Lower lobe of right lung (tissue), 2 donors: ENCODE measurements around the gene PRR13. TPM values are rescaled to one million over a fixed set of nuclear protein-coding genes. Genes with fewer than 3 reads are reported as not detected.

Experiments used
- ATAC-seq, 2 donors: fragments of 200-7000 bp; cut with Tn5 transposase; one replicate each; pipeline ENCODE4 v1.9.1; 2020 to 2022; ENCODE audit warnings: mild to moderate bottlenecking in 2 of 2, moderate library complexity in 2 of 2
- DNase-seq: peaks from one replicate; pipeline ENCODE4 v3.0.0-alpha.2; 2020
- H3K27ac ChIP-seq: fragments of 200-600 bp; one replicate; pipeline ENCODE4 v1.8.0; 2022
- H3K27me3 ChIP-seq: fragments of 200-600 bp; one replicate; pipeline ENCODE4 v1.8.0; 2022; ENCODE audit warnings: low read depth
- H3K36me3 ChIP-seq: fragments of 200-600 bp; one replicate; pipeline ENCODE4 v1.8.0; 2022; ENCODE audit warnings: mild to moderate bottlenecking
- H3K4me1 ChIP-seq: fragments of 200-600 bp; one replicate; pipeline ENCODE4 v1.8.0; 2022
- H3K4me3 ChIP-seq: fragments of 200-600 bp; one replicate; pipeline ENCODE4 v1.8.0; 2022; ENCODE audit warnings: mild to moderate bottlenecking
- H3K9me3 ChIP-seq: fragments of 200-600 bp; one replicate; pipeline ENCODE4 v1.8.0; 2022
- CTCF ChIP-seq: fragments of 200-600 bp; IDR thresholded peaks from one replicate; pipeline ENCODE4 v1.8.0; 2022; ENCODE audit warnings: antibody characterized with exemption, mild to moderate bottlenecking
- intact Hi-C: fragments of 100-400 bp; cut with DNase I; formaldehyde crosslinking; loops from one replicate; pipeline ENCODE4 v1.11.0; 2022
- total RNA-seq: library from RNA; stranded (reverse); fragmentation: NEBNext Ultra II Directional; extraction: Animal tissue kit (Norgen Biotek cat#: 25700); gene quantifications from one replicate; pipeline ENCODE4 v1.2.1, GENCODE V29; 2021
- donor health status: DM: no; HTN: yes; CAD: no; lungs with severe emphysema.

The PRR13 gene
- total RNA-seq, 1 donor from 2014 or later: 216 TPM

- Histone ChIP-seq H3K27ac (no peak overlapping the region), H3K4me3 (no peak overlapping the region), H3K36me3 (peaks cover 100% of the 10 kb centered on the region), H3K4me1 (peaks cover 12% of the 10 kb centered on the region), H3K27me3 (no peaks in the 10 kb centered on the region), H3K9me3 (no peaks in the 10 kb centered on the region)
- ATAC-seq: no peak
- intact Hi-C loops: no loop called here
- no peak for DNase-seq
- TF ChIP-seq CTCF: no peak
These were observed 26.7 kb downstream of the PRR13 start for GRCh38 chr12:53468282-53468681.

GRCh38 chr12:53472056-53472582 lies 30.6 kb downstream of the PRR13 start:
- no peaks in the 10 kb centered on the region for H3K27me3 ChIP-seq
- no peaks in the 10 kb centered on the region for H3K9me3 ChIP-seq
- H3K27ac ChIP-seq: no peak overlapping the region

DNA sequence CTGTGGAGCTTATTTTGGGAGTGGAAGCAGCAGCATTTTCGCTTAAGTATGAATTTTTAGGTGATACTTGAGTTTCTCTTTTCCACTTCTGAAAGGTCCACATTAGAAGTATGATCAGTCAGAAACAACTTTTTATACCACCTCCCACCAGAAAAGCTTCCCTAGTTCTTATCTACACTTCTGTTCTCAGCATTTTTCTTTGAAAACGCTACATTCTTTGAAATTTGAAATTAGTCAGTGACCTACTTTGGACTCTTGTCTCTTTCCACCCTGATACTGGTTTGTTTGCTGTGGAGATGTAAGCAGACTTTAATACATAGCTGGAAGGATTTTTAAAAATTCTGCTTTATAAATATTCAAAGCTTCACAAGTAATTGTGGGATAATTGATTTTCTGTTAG lies 32.5 kb downstream of the PRR13 start:
- ATAC-seq: no peak
- Histone ChIP-seq H3K4me1 (peaks cover 28% of the 10 kb centered on the region), H3K27me3 (no peaks in the 10 kb centered on the region), H3K4me3 (no peak overlapping the region), H3K27ac (no peak overlapping the region), H3K9me3 (no peaks in the 10 kb centered on the region), H3K36me3 (peaks cover 100% of the 10 kb centered on the region)
- no peak for DNase-seq
- TF ChIP-seq CTCF: no peak
- intact Hi-C loops: no loop called here

More at GRCh38 chr12:53472056-53472582, 30.6 kb downstream of the PRR13 start:
- no peak overlapping the region for H3K4me3 ChIP-seq
- intact Hi-C loops: no loop called here
- peaks cover 100% of the 10 kb centered on the region for H3K36me3 ChIP-seq
- peaks cover 28% of the 10 kb centered on the region for H3K4me1 ChIP-seq
- DNase-seq (no peak), ATAC-seq (no peak)
- TF ChIP-seq CTCF: no peak

- Histone ChIP-seq H3K4me1 (peaks cover 28% of the 10 kb centered on the region), H3K27ac (no peak overlapping the region), H3K9me3 (no peaks in the 10 kb centered on the region), H3K27me3 (no peaks in the 10 kb centered on the region), H3K4me3 (no peak overlapping the region), H3K36me3 (peaks cover 100% of the 10 kb centered on the region)
- intact Hi-C loops: no loop called here
- no peak for ATAC-seq
- no peak for DNase-seq
- TF ChIP-seq CTCF: no peak
These were observed 33.3 kb downstream of the PRR13 start for GRCh38 chr12:53474819-53475218.

DNA sequence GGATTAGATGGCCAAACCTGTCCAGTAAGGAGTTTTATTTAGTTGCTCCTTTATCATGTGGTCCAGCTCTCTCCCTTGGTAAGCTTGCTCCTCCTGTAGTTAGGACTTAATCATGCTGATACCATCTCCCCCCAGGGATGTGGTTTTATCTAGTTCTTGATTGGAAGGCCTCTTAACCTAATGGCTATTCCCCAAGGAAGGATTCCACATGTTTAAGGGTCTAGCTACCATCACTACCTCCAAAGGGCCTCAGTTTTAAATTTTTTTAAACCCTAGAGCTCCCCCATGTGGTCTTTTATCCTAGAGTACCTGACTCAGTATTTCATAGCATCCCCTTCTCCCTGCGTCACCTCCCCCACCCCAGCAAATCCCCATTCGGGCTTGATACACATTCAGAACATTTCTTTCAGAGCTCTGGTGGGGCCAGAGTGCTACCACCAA lies 35.3 kb downstream of the PRR13 start:
- intact Hi-C loops: no loop called here
- Histone ChIP-seq H3K4me3 (no peak overlapping the region), H3K27ac (no peak overlapping the region), H3K27me3 (no peaks in the 10 kb centered on the region), H3K4me1 (peaks cover 33% of the 10 kb centered on the region), H3K9me3 (no peaks in the 10 kb centered on the region), H3K36me3 (peaks cover 100% of the 10 kb centered on the region)
- DNase-seq: no peak
- peak; percentile 20 for TF ChIP-seq CTCF
- no peak for ATAC-seq
